ENCODE results near the gene TLL1.

Gene TLL1

DNA sequence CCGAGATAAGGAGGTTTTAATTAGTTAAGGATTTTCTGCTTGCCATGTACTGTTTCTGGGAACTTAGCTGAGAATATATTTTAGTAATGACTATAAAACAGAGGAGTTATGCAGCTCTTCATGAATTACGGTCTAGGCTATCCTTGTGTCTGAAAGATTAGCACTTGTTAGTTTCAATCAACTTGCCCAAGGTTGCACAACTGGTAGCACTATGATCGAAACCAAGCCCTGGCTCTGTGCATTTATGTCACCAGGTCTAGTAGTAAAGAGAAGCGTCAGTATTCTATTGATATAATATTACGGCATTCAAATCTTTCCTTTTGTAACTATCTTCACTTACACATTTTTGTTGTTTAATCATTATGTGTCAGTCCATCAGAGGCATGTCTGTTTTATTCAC, 176.0 kb downstream of the TLL1 start:
- no peak overlapping the region for H3K4me3 ChIP-seq (replicated peaks; ENCODE audit: low read depth, low read length)
- no peak for DNase-seq (ENCODE audit: low read depth)
- TF ChIP-seq, protein P1, sequence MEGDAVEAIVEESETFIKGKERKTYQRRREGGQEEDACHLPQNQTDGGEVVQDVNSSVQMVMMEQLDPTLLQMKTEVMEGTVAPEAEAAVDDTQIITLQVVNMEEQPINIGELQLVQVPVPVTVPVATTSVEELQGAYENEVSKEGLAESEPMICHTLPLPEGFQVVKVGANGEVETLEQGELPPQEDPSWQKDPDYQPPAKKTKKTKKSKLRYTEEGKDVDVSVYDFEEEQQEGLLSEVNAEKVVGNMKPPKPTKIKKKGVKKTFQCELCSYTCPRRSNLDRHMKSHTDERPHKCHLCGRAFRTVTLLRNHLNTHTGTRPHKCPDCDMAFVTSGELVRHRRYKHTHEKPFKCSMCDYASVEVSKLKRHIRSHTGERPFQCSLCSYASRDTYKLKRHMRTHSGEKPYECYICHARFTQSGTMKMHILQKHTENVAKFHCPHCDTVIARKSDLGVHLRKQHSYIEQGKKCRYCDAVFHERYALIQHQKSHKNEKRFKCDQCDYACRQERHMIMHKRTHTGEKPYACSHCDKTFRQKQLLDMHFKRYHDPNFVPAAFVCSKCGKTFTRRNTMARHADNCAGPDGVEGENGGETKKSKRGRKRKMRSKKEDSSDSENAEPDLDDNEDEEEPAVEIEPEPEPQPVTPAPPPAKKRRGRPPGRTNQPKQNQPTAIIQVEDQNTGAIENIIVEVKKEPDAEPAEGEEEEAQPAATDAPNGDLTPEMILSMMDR (IDR thresholded peaks at IDR 0.05; ENCODE audit: low read length, missing control alignments), result no peak

DNA sequence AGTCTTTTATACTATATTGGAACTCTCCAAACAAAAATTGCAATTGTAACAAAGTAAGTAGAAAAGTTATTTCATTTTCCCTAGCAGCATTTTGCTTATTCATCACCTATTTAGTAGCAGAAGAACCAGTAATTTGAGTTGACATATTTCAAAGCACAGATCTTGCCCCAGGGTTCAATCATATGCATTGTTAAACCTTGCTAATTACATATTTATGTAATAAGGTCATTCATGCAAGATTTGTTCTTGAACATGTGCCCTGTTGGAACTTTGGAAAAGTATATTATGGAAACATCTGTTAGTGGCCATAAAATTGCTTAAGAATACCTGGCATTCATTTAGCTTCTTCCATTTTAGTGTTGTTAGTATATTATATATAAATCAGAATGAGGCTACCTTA, 191.7 kb downstream of the TLL1 start:
- TF ChIP-seq, protein P1 (IDR thresholded peaks at IDR 0.05; ENCODE audit: low read length, missing control alignments), result no peak
- no peak for DNase-seq (ENCODE audit: low read depth)
- no peak overlapping the region for H3K4me3 ChIP-seq (replicated peaks; ENCODE audit: low read depth, low read length)

DNA sequence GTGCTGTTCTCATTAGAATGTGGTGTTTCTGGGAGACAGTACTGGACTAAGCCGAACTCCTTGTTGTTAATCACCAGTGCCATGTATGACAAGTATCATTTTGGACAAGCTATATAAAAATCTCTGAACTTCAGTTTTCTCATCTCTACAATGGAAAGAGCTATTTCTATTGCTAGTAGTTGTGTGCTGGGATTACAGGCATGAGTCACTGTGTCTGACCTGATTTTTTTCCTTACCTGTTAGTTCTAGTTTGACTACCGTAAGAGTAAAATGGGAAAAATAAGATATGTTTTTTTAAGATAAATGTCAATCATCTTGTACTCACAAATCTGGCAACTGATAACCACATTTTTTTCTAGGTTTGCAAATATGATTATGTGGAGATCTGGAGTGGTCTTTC, 192.3 kb downstream of the TLL1 start:
- no peak for DNase-seq (ENCODE audit: low read depth)
- no peak overlapping the region for H3K4me3 ChIP-seq (replicated peaks; ENCODE audit: low read depth, low read length)
- TF ChIP-seq, protein P1 (IDR thresholded peaks at IDR 0.05; ENCODE audit: low read length, missing control alignments), result no peak

DNA sequence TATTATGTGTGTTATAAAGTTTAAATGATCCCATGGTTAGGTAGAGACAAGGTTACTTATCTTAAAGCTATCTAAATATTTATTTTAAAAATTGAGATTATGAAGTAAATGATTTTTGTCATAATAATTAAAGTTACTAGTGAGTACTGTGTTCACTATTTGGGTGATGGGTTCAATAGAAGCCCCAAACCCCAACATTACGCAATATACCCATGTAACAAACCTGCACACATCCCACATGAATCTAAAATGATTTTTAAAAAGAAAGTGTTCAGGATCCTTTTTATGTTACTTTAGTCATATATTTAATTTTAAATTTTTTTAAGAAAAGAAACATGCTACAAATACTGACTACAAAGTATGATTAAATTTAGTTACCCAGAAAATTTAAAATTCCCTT, 193.9 kb downstream of the TLL1 start:
- DNase-seq (ENCODE audit: low read depth), result no peak
- TF ChIP-seq, protein P1 (IDR thresholded peaks at IDR 0.05; ENCODE audit: low read length, missing control alignments), result no peak
- H3K4me3 ChIP-seq (replicated peaks; ENCODE audit: low read depth, low read length), result no peak overlapping the region

DNA sequence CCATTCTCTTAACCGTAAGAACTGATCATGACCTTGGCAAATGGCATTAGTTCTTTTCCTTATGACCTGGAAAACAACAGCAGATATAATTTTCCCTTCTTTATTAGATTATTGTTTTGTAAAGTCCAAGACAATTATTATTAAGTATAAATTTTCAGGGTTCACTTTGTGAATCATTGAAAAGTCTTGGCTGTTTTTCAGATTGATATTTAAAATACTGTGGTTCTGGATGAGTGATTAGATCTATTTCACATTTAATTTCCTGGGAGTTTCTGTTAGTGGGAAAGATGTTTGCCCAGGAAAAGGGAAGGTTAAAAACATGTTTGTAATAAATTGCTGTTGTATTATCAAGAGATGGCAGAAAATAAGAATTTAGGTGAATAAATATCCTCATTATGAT, 194.9 kb downstream of the TLL1 start:
- no peak for DNase-seq (ENCODE audit: low read depth)
- H3K4me3 ChIP-seq (replicated peaks; ENCODE audit: low read depth, low read length), result no peak overlapping the region
- TF ChIP-seq, protein P1 (IDR thresholded peaks at IDR 0.05; ENCODE audit: low read length, missing control alignments), result no peak

DNA sequence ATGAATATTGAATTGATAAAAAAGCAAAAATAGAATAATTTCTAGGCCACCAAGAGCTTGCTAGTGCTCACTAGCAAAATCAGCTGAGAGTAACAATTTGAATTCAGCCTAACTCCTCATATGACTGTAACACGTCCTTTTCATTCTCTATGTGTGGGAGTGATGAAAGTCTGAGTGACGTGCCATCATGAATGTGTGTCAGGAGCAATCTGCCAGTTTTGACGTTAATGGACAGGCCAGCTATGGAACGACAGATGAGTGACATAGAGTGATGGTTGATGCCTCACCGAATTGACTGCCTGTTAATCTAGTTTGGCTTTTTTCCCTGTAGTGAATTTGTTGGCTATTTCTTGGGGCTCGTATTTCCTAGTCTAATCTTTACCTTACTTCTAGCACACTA, 200.7 kb downstream of the TLL1 start:
- TF ChIP-seq, protein P1 (IDR thresholded peaks at IDR 0.05; ENCODE audit: low read length, missing control alignments), result no peak
- H3K4me3 ChIP-seq (replicated peaks; ENCODE audit: low read depth, low read length), result no peak overlapping the region
- DNase-seq (ENCODE audit: low read depth), result no peak

DNA sequence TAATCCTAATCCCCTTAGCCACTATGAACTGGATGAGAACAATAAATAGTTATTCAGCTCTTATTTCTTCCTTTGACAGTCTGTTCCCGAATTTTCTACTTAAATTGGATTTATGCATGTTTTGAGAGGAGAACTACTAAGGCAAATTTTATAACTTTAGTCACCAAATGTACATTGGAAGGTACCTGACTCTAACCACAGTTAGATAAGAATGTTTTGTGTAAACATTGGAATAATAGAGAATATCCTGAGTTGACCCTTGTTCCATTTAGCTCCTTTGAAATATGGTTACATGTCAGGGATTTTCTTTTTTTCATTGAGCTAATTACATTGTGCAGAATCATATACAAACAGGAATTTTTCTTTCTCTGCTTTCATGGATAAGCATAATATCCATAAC, 202.6 kb downstream of the TLL1 start:
- H3K4me3 ChIP-seq (replicated peaks; ENCODE audit: low read depth, low read length), result no peak overlapping the region
- DNase-seq (ENCODE audit: low read depth), result no peak
- TF ChIP-seq, protein P1 (IDR thresholded peaks at IDR 0.05; ENCODE audit: low read length, missing control alignments), result no peak
